ENCODE results near the gene R3HDML.
"Not testable (repeated sequence)": the region's sequence is repeated elsewhere in the genome, so short reads cannot be mapped to it uniquely, and the experiment has no call there.

R3HDML gene

DNA sequence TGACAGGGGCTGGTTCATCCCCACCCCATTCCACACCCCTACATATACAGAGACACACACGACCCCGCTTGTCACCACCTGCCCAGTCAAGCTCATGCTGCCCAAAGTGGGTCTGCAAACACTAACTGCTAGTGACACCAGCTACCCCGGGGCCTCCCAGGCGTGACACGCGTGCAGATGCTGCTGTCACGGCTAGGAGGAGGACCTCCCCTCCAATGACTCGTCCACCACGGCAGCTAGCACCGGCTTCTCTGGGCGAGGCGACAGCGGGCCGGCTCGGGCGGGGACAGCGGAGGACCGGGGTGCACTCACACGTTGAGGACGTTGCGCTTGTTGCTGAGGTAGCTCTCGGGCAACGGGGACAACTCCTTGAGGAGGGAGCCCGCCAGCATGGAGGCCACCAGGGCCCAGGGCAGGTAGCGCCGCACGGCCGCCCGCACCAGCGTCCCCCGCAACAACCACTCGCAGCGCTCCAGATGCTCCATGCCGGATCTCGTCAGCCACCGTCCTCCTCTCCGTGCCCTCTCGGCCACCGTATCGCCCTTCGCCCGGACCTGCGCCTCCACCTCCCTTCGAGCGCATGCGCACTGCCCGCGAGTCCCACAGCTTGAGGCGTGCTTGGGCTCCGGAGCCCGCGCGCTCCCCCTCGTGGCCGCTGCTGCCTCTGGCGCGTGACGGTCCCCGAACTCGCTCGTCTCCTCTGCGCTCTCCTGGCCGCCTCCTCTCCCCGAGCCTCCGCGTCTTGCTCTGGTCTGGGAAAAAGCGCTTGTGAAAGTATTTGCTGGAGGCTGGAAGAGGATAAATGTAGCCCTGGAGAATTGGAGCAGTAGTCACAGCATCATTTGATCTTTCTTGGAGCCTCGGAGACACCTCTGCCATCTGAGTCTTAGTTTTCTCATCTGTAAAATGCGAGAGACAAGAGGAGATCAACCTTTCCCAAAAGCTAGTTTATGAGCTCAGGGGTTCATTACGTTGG lies 25.9 kb upstream of the R3HDML start, which contains the start of gene FITM2:
Gene FITM2, minus strand, starts transcription at position 539 of the 976 bp plus-strand sequence. Its CDS starts 54 bp downstream, at position 485.
- peak within 1 kb of the TSS; percentile 93 for H3K4me3 ChIP-seq (ENCODE audit: low read length)
- TF ChIP-seq, protein P1, sequence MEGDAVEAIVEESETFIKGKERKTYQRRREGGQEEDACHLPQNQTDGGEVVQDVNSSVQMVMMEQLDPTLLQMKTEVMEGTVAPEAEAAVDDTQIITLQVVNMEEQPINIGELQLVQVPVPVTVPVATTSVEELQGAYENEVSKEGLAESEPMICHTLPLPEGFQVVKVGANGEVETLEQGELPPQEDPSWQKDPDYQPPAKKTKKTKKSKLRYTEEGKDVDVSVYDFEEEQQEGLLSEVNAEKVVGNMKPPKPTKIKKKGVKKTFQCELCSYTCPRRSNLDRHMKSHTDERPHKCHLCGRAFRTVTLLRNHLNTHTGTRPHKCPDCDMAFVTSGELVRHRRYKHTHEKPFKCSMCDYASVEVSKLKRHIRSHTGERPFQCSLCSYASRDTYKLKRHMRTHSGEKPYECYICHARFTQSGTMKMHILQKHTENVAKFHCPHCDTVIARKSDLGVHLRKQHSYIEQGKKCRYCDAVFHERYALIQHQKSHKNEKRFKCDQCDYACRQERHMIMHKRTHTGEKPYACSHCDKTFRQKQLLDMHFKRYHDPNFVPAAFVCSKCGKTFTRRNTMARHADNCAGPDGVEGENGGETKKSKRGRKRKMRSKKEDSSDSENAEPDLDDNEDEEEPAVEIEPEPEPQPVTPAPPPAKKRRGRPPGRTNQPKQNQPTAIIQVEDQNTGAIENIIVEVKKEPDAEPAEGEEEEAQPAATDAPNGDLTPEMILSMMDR (IDR thresholded peaks at IDR 0.05; ENCODE audit: insufficient read depth, low read depth, low read length, missing control alignments), result peak; percentile 74
- DNase-seq (ENCODE audit: low read depth), result peak; percentile 96

DNA sequence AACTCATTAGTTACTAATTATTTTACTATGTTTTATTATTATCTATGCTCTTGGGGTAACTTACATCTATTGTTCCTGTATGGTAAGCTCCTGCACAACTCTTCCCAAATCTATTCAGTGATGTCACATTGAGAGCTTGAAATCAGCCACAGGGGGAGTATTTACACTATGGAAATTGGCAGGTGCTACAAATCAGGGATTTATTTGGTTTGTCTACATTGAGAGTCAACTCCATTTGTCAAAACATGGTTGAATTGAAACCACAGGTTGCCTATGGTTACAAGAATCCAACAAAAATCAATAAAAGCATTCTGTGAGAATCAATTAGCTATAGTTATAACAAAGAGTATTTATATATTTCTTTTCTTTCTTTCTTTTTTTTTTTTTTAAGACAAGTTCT lies 22.0 kb upstream of the R3HDML start:
- no peak for DNase-seq (ENCODE audit: low read depth)
- TF ChIP-seq, protein P1 (IDR thresholded peaks at IDR 0.05; ENCODE audit: insufficient read depth, low read depth, low read length, missing control alignments), result no peak
- H3K4me3 ChIP-seq (ENCODE audit: low read length), result no peak overlapping the region

DNA sequence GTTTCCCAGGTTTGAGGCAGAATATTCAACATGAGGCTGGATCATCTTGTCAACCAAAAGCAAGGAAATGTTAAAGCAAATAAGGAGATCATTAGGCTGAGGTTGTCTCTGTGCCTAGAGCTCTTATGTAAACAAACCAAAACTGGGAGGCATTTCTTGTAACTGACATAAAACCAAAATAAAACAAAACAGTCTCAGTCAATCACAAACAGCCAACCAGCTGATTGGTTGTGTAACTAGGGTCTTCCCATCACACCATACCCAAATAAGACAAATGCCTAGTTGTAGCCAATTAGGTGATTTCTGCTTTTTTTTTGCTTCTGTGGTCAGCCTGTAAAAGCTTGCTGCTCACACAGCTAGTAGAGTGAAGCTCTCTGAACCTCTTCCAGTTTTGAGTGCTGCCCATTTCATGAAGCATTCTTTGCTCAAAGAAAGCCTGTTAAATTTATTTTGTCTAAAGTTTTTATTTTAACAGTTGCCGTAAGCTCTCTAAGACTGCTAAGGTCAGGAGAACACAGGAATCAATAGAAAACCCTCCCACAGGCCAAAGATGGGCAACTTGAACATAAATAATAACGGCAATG lies 16.9 kb upstream of the R3HDML start:
- no peak overlapping the region for H3K4me3 ChIP-seq (ENCODE audit: low read length)
- TF ChIP-seq, protein P1 (IDR thresholded peaks at IDR 0.05; ENCODE audit: insufficient read depth, low read depth, low read length, missing control alignments), result no peak
- no peak for DNase-seq (ENCODE audit: low read depth)

DNA sequence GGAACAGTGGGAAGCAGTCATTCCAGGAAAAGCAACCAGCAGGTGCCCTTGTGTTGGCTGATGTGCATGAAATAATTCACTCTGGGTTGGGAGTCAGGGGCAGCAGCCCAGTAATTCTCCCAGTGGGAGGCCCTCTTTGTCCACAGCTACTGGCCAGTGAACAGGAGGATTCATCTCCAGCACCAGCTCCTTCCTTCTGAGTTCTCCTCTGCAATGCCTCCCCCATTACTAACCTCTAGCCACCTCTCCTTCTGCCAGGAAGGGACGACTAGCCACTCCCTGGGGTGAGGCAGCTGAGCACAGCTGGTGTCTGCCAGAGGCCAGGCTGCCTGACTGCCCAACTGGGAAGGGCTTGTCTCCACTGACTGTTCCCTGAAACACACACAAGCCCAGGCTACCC lies 12.5 kb upstream of the R3HDML start:
- TF ChIP-seq, protein P1 (IDR thresholded peaks at IDR 0.05; ENCODE audit: insufficient read depth, low read depth, low read length, missing control alignments), result no peak

DNA sequence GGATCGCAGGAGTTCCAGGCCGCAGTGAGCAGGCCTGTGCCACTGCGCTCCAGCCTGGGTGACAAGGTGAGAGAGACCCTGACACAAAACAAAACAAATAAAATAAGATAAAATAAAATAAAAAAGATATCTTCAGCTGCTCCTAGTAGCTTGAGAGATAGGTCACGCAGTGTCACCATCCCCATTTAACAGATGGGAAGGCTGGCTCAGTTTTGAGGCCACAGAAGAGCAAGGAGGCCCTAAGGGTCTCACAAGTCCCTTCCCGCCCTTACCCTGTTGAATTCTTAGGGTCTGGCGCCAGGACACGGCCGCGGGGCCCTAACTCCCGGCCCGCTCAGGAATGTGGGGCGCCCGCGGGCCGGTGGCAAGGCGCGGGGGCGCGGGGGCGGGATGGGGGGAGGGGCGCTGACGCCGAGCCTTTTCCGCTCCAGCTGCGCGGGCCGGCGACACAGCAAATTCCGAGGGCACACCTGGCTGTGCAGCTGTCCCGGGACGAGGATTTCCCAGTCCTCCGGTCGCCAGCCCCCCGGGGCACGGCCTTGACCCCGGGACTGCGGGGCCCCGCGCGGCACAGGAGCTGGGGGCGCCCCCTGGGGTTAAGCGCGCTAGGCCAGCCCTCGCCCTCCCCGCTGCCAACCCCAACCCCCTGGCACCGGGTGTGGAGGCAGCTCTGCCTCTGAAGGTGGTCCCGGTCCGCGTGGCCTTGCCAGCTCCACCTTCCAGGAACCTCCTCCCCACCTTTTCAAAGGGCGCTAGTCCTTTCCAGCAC lies 10.3 kb upstream of the R3HDML start:
- DNase-seq (ENCODE audit: low read depth), result no peak
- H3K4me3 ChIP-seq (ENCODE audit: low read length), result no peak overlapping the region
- TF ChIP-seq, protein P1 (IDR thresholded peaks at IDR 0.05; ENCODE audit: insufficient read depth, low read depth, low read length, missing control alignments), result no peak

More for the DNA sequence above, 12.5 kb upstream of the R3HDML start:
- no peak overlapping the region for H3K4me3 ChIP-seq (ENCODE audit: low read length)
- DNase-seq (ENCODE audit: low read depth), result peak; percentile 19

DNA sequence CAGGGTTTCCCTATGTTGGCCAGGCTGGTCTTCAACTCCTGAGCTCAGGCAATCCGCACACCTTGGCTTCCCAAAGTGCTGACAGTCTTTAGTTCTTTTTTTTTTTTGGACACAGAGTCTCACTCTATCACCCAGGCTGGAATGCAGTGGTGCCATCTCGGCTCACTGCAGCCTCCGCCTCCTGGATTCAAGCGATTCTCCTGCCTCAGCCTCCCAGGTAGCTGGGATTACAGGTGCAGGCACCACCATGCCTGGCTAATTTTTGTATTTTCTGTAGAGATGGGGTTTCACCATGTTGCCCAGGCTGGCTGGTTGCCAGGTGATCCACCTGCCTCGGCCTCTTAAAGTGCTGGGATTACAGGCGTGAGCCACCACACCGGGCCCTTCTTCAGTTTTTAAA lies 9.1 kb upstream of the R3HDML start:
- H3K4me3 ChIP-seq (ENCODE audit: low read length); DNase-seq (ENCODE audit: low read depth): not testable (repeated sequence)

DNA sequence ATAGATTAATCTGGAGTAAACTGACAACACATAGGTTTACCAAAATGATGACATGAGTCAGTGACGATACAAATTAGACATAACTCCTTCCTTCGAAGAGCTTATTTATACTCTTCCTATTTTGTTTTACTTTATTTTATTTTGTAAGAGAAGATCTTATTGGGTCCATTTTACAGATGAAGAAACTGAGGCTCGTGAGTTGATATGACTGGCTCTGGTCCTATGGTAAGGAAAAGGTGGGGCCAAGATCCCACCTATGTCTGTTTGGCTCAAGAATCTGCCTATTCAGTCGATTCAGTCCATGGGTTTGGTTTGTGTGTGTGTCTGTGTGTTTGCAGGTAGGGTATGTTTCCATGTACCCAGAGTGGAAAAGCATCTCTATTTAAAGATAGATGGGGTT lies 8.4 kb upstream of the R3HDML start:
- DNase-seq (ENCODE audit: low read depth), result no peak
- no peak overlapping the region for H3K4me3 ChIP-seq (ENCODE audit: low read length)
- TF ChIP-seq, protein P1 (IDR thresholded peaks at IDR 0.05; ENCODE audit: insufficient read depth, low read depth, low read length, missing control alignments), result no peak

Measured in epithelial cell of esophagus (primary cell).